CD4-positive, alpha-beta T cell (primary cell): ENCODE measurements around the gene PSMD12. TPM values are rescaled to one million over a fixed set of nuclear protein-coding genes. Genes with fewer than 3 reads are reported as not detected.
A peak's percentile ranks its signal among the peaks of the same experiment; 100 is the strongest.

Source experiments
- ATAC-seq: fragments of 200-7000 bp; cut with Tn5 transposase; one replicate; pipeline ENCODE4 v1.10.0; 2022; ENCODE audit warnings: mild to moderate bottlenecking; ENCODE audit not compliant: poor library complexity
- CTCF ChIA-PET: fragments of 350-600 bp; sonication (Branson Sonifier 250); formaldehyde crosslinking; loops from one replicate; lab custom pipeline; 2021; ENCODE audit warnings: antibody characterized with exemption, inconsistent platforms; lab: Charles Lee
- POLR2A ChIA-PET: fragments of 350-600 bp; sonication (Branson Sonifier 250); formaldehyde crosslinking; loops from one replicate; lab custom pipeline; 2021; ENCODE audit warnings: antibody characterized with exemption, inconsistent platforms; lab: Charles Lee
- DNase-seq, 14 experiments: peaks; one replicate each; pipeline ENCODE4 v3.0.0-alpha.2; 2013 to 2020; ENCODE audit warnings: mixed read lengths in 2 of 14
- H3K27ac ChIP-seq, 2 donors: one replicate each; pipeline versions ENCODE4 v1.5.1 to v1.7.0; 2013; ENCODE audit warnings: low read length in 2 of 2, low read depth in 1 of 2, mild to moderate bottlenecking in 1 of 2
- H3K27me3 ChIP-seq, 2 experiments: 1 replicate in 1 of 2; 2 replicates in 1 of 2; pipeline versions ENCODE4 v1.6.1 to v1.7.0; 2013; ENCODE audit warnings: low read length in 2 of 2, control low read depth in 1 of 2, mild to moderate bottlenecking in 1 of 2, moderate library complexity in 1 of 2; ENCODE audit not compliant: insufficient read depth in 2 of 2, control insufficient read depth in 1 of 2
- H3K36me3 ChIP-seq: one replicate; pipeline ENCODE4 v1.6.1; 2013; ENCODE audit warnings: low read length, control low read depth; ENCODE audit not compliant: insufficient read depth
- H3K4me1 ChIP-seq: one replicate; pipeline ENCODE4 v1.6.1; 2013; ENCODE audit warnings: low read length, control low read depth; ENCODE audit not compliant: insufficient read depth
- H3K4me3 ChIP-seq: one replicate; pipeline ENCODE4 v1.5.1; 2013; ENCODE audit warnings: mild to moderate bottlenecking, low read length, moderate library complexity
- H3K9me3 ChIP-seq, 2 experiments: 1 replicate in 1 of 2; 2 replicates in 1 of 2; pipeline versions ENCODE4 v1.6.1 to v1.7.0; 2013; ENCODE audit warnings: low read length in 2 of 2, mild to moderate bottlenecking in 2 of 2, control low read depth in 1 of 2, moderate library complexity in 1 of 2; ENCODE audit not compliant: control insufficient read depth in 1 of 2, insufficient read depth in 1 of 2
- H3K27ac Mint-ChIP-seq: one replicate; pipeline ENCODE4 v1.8.0; 2020; ENCODE audit warnings: mixed read lengths
- H3K27me3 Mint-ChIP-seq: one replicate; pipeline ENCODE4 v1.8.0; 2021; ENCODE audit warnings: mixed read lengths
- H3K36me3 Mint-ChIP-seq: one replicate; pipeline ENCODE4 v1.8.0; 2021; ENCODE audit warnings: low read depth, mixed read lengths
- H3K4me1 Mint-ChIP-seq: one replicate; pipeline ENCODE4 v1.8.0; 2021; ENCODE audit warnings: low read depth, mixed read lengths
- H3K4me3 Mint-ChIP-seq: one replicate; pipeline ENCODE4 v1.8.0; 2020; ENCODE audit warnings: mild to moderate bottlenecking, mixed read lengths
- H3K9me3 Mint-ChIP-seq: one replicate; pipeline ENCODE4 v1.8.0; 2020; ENCODE audit warnings: mixed read lengths
- CTCF ChIP-seq: fragments of 200-600 bp; IDR thresholded peaks from one replicate; pipeline ENCODE4 v1.8.0; 2022; ENCODE audit warnings: antibody characterized with exemption, mild to moderate bottlenecking
- intact Hi-C, 2 experiments: fragments of 100-400 bp; cut with DNase I in 1 of 2; cut with micrococcal nuclease in 1 of 2; formaldehyde crosslinking; loops; one replicate each; pipeline versions ENCODE4 v1.15.1 to v1.9.0; 2023 to 2025; cut with DNase I, micrococcal nuclease
- total RNA-seq, 174 experiments: library from RNA in 2 of 174; stranded (reverse) in 2 of 174; gene quantifications; one replicate each; pipeline ENCODE4 v1.2.3 and lab custom pipeline; 2021 to 2026

Gene PSMD12
- total RNA-seq, 2 experiments from 2014 or later: 49.3 to 52.5 TPM

- Mint-ChIP-seq H3K4me3 (no peak overlapping the region), H3K36me3 (peaks cover 53% of the 10 kb centered on the region), H3K27me3 (no peaks in the 10 kb centered on the region), H3K27ac (peak overlapping the region; percentile 92), H3K4me1 (peaks cover 65% of the 10 kb centered on the region), H3K9me3 (peaks cover 3% of the 10 kb centered on the region)
- Histone ChIP-seq H3K36me3 (peaks cover 9% of the 10 kb centered on the region), H3K4me3 (no peak overlapping the region), H3K4me1 (peaks cover 52% of the 10 kb centered on the region), H3K9me3 (no peaks in the 10 kb centered on the region), H3K27me3 (no peaks in the 10 kb centered on the region), H3K27ac (no peak overlapping the region)
- CTCF ChIA-PET: interaction anchor here (0.9 to 1.1 kb wide), 2 partner anchors 81 to 82 kb away, joined by 4 to 5 read pairs; no protein-coding TSS in a partner anchor
- ATAC-seq: no peak
- intact Hi-C loops: no loop called here
- TF ChIP-seq CTCF: no peak
- POLR2A ChIA-PET: interaction anchor here (1.0 kb wide), 1 partner anchor 29 kb away, joined by 4 read pairs; no protein-coding TSS in a partner anchor
- DNase-seq: no peak
Observed at GRCh38 chr17:67393809-67394397, 27.5 kb upstream of the PSMD12 start.

GRCh38 chr17:67392111-67392510 lies 25.7 kb upstream of the PSMD12 start:
- no peaks in the 10 kb centered on the region for H3K9me3 ChIP-seq
- ATAC-seq (no peak), DNase-seq (peak in 2 of 14 experiments; percentile 45 to 46)
- H3K9me3 Mint-ChIP-seq: no peaks in the 10 kb centered on the region
- peak overlapping the region; percentile 11 to 50 for H3K27ac ChIP-seq
- H3K4me1 ChIP-seq: peaks cover 47% of the 10 kb centered on the region
- peaks cover 54% of the 10 kb centered on the region for H3K36me3 Mint-ChIP-seq
- H3K4me3 ChIP-seq: no peak overlapping the region
- H3K27me3 ChIP-seq: no peaks in the 10 kb centered on the region
- POLR2A ChIA-PET: no interaction called here
- TF ChIP-seq CTCF: no peak
- peaks cover 70% of the 10 kb centered on the region for H3K4me1 Mint-ChIP-seq
- CTCF ChIA-PET: interaction anchor here (7.3 kb wide), 1 partner anchor 83 kb away, joined by 53 read pairs; no protein-coding TSS in a partner anchor
- peak overlapping the region; percentile 48 for H3K4me3 Mint-ChIP-seq
- peaks cover 10% of the 10 kb centered on the region for H3K36me3 ChIP-seq
- intact Hi-C loops: no loop called here
- peak overlapping the region; percentile 92 for H3K27ac Mint-ChIP-seq
- H3K27me3 Mint-ChIP-seq: no peaks in the 10 kb centered on the region

DNA sequence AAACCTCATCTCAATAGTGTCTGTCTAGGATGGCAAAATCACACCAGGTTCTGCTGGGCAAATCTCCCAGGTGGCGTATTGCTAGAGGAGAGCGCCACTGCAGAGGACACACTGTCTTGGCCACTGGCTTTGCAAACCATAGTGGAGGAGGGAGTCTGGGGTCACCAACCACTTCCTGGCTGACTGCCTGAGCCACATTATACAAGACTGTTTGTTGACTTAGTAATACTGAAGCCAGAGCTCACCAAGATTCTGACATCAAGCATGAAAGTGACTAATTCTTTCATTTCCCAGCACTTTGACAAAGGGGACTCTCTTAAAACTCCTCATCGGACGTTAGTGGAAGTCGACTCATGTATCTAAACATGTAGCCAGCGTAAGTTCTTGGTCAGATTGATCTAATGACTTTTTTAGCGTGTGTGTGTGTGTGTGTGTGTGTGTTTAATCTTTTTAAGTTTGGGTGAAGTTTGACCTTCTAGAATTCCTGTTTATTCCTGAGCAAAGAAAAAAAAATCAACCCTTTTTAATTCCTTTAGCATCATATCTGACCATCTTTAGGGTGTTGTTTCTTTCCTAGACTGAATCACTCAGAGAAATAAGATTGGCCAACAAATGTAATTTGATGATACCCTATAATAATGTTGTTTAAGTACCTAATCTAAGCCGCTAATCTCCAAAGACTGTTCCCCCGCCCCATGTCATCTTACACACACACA lies 24.4 kb upstream of the PSMD12 start:
- peak overlapping the region; percentile 50 to 55 for H3K27ac ChIP-seq
- intact Hi-C loops: loop anchor here in 1 of 2 experiments (1.0 kb wide), 1 partner anchor 84 kb away; no protein-coding TSS in a partner anchor
- POLR2A ChIA-PET: interaction anchor here (0.6 to 3.5 kb wide), 9 partner anchors 8 to 84 kb away, joined by 3 to 28 read pairs (median 12); partner anchors contain the start of gene PITPNC1
- peak overlapping the region; percentile 92 for H3K27ac Mint-ChIP-seq
- peaks cover 78% of the 10 kb centered on the region for H3K4me1 Mint-ChIP-seq
- no peaks in the 10 kb centered on the region for H3K27me3 Mint-ChIP-seq
- no peaks in the 10 kb centered on the region for H3K9me3 Mint-ChIP-seq
- peak overlapping the region; percentile 20 for H3K4me3 ChIP-seq
- peaks cover 56% of the 10 kb centered on the region for H3K4me1 ChIP-seq
- DNase-seq (peak; percentile 39 to 83 (median 60)), ATAC-seq (peak; percentile 82)
- H3K9me3 ChIP-seq: no peaks in the 10 kb centered on the region
- H3K27me3 ChIP-seq: no peaks in the 10 kb centered on the region
- H3K36me3 ChIP-seq: peaks cover 10% of the 10 kb centered on the region
- TF ChIP-seq CTCF: no peak
- peak overlapping the region; percentile 86 for H3K4me3 Mint-ChIP-seq
- H3K36me3 Mint-ChIP-seq: peaks cover 55% of the 10 kb centered on the region
- CTCF ChIA-PET: interaction anchor here (0.5 to 7.3 kb wide), 3 partner anchors 11 to 989 kb away, joined by 3 to 53 read pairs (median 16); no protein-coding TSS in a partner anchor
